PFSK-1 (cell line): ENCODE data around the gene FARS2.
A peak's percentile ranks its signal among the peaks of the same experiment; 100 is the strongest.

Experiments
- FOXP2 ChIP-seq: optimal IDR thresholded peaks from 2 replicates; pipeline ENCODE3; 2011; ENCODE audit warnings: borderline replicate concordance, control low read depth, inconsistent platforms; ENCODE audit not compliant: insufficient read depth; ENCODE audit errors: extremely low read length, extremely low read depth
- POLR2AphosphoS5 ChIP-seq: IDR thresholded peaks from 2 replicates; pipeline ENCODE4 v1.6.1; 2012; ENCODE audit warnings: low read depth, mild to moderate bottlenecking, control low read depth, low read length, moderate library complexity
- SIN3A ChIP-seq: IDR thresholded peaks from 2 replicates; pipeline ENCODE4 v1.6.1; 2012; ENCODE audit warnings: mild to moderate bottlenecking, low read length, moderate library complexity, borderline replicate concordance; ENCODE audit not compliant: insufficient read depth
- TAF1 ChIP-seq: IDR thresholded peaks from 2 replicates; pipeline ENCODE4 v1.6.1; 2012; ENCODE audit warnings: low read length, control low read depth, borderline replicate concordance; ENCODE audit not compliant: insufficient read depth
- TF ChIP-seq, protein P1 (sequence below), 2 experiments: IDR thresholded peaks; 2 replicates each; pipeline versions ENCODE4 v1.6.1 to v1.8.0; 2011 to 2012; ENCODE audit warnings: low read depth in 2 of 2, low read length in 2 of 2, control low read depth in 1 of 2, inconsistent platforms in 1 of 2, mild to moderate bottlenecking in 1 of 2, moderate library complexity in 1 of 2; ENCODE audit not compliant: insufficient read depth in 1 of 2

FARS2 gene

DNA sequence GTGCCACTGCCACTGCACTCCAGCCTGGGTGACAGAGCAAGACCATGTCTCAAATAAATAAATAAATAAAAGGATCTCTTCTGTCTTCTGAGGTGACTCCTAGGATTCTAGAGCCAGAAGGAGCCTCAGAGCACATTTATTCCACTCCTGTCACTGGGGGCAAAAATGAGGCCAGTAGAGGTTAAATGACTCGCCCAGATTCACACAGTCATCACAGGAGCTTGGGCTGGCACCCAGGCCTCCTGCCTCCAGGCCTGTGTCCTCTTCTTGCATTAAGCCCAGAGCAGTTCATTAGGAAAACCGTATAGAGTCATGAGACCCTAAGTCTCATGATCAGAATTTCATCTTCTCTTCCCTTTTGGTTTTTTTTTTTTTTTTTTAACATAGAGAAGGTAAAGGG is 502.1 kb downstream of the FARS2 start:
- no peak for TF ChIP-seq POLR2AphosphoS5
- no peak for TF ChIP-seq FOXP2
- no peak for TF ChIP-seq TAF1
- no peak for TF ChIP-seq SIN3A
- TF ChIP-seq, protein P1, sequence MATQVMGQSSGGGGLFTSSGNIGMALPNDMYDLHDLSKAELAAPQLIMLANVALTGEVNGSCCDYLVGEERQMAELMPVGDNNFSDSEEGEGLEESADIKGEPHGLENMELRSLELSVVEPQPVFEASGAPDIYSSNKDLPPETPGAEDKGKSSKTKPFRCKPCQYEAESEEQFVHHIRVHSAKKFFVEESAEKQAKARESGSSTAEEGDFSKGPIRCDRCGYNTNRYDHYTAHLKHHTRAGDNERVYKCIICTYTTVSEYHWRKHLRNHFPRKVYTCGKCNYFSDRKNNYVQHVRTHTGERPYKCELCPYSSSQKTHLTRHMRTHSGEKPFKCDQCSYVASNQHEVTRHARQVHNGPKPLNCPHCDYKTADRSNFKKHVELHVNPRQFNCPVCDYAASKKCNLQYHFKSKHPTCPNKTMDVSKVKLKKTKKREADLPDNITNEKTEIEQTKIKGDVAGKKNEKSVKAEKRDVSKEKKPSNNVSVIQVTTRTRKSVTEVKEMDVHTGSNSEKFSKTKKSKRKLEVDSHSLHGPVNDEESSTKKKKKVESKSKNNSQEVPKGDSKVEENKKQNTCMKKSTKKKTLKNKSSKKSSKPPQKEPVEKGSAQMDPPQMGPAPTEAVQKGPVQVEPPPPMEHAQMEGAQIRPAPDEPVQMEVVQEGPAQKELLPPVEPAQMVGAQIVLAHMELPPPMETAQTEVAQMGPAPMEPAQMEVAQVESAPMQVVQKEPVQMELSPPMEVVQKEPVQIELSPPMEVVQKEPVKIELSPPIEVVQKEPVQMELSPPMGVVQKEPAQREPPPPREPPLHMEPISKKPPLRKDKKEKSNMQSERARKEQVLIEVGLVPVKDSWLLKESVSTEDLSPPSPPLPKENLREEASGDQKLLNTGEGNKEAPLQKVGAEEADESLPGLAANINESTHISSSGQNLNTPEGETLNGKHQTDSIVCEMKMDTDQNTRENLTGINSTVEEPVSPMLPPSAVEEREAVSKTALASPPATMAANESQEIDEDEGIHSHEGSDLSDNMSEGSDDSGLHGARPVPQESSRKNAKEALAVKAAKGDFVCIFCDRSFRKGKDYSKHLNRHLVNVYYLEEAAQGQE (IDR thresholded peaks at IDR 0.05; ENCODE audit: insufficient read depth in 1 of 2, low read depth in 2 of 2, low read length in 2 of 2): no peak

DNA sequence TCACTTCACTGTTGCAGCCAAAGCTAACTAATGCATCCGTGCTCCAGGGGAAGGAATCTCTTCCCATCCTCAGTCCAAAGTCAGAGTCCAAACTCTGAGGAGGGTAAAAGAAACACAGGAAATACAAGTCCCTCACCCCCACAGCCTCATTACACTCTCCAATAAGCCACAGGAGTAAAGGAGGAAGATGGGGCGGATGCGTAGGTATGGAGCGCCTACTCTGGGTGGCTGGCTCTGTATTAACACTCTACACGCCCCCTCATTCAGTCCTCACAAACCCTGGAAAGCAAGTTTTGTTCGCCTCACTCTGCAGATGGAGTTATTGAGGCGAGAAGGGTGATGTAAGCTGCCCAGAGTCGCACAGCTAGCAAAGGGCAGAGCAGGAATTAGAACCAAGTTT is 502.6 kb downstream of the FARS2 start:
- no peak for TF ChIP-seq POLR2AphosphoS5
- no peak for TF ChIP-seq FOXP2
- TF ChIP-seq TAF1: no peak
- TF ChIP-seq, protein P1 (IDR thresholded peaks at IDR 0.05; ENCODE audit: insufficient read depth in 1 of 2, low read depth in 2 of 2, low read length in 2 of 2): peak in 1 of 2 experiments; percentile 52; a peak in 2 of 4 replicates
- TF ChIP-seq SIN3A: 0 out of 2 replicates have a peak, but pooled peaks have one; percentile 47

DNA sequence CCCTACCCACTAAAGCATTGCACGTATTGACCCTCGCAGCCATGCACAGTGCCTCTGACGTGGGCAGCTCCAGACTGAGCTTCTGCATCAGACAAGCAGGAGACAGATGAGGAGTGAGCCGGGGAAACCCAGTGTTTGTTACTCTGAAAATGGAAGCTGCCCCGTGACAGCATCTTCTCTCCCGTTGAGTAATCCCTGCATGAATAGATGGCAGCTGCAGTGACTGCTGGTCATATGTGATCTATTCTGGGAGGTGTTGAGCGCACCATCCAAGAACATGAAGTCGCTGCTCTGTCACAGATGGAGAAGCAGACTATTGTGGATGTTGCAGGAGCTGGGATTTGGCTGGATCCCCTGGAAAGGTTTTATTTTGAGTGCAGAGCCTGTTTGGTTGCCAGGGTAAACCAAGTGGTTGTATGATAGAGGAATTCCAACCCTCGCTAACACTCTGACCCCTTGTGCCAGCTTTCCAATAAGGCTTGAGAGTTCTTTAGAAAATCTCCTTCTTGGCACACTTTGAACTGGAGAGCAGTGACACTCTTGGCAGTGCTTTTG is 503.2 kb downstream of the FARS2 start:
- TF ChIP-seq POLR2AphosphoS5: no peak
- no peak for TF ChIP-seq SIN3A
- TF ChIP-seq, protein P1 (IDR thresholded peaks at IDR 0.05; ENCODE audit: insufficient read depth in 1 of 2, low read depth in 2 of 2, low read length in 2 of 2): no peak
- TF ChIP-seq TAF1: no peak
- TF ChIP-seq FOXP2: no peak

DNA sequence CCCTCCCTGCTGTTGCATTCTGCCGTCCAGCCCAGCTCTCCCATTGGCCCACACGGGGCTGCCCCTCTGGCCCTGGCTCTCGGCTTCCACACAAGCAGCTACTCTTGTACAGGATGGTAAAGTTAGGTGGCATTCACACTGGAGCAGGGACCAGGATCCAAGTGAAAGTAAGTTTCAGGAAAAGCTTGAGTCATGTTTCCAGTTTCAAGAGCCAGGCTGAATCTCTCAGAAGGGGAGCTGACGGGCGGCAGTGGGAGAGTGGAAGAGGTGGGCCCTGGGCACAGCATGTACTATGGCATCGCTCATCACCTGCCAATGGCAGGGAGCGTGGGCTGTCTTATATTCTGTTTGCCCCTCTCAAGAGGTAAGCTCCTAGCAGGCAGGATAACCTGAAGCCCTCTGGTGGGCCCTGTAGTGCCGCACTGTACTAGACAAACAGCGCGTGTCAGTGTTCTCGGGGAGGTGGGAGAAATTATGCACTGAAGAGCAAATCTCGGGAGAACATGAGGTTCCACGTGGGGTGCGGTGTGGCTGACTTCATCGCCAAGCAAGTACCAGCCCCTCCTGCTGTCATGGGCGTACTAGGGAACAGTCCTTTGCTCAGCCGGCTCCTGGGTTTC is 503.9 kb downstream of the FARS2 start:
- TF ChIP-seq SIN3A: no peak
- TF ChIP-seq TAF1: no peak
- no peak for TF ChIP-seq FOXP2
- TF ChIP-seq POLR2AphosphoS5: no peak
- TF ChIP-seq, protein P1 (IDR thresholded peaks at IDR 0.05; ENCODE audit: insufficient read depth in 1 of 2, low read depth in 2 of 2, low read length in 2 of 2): no peak

DNA sequence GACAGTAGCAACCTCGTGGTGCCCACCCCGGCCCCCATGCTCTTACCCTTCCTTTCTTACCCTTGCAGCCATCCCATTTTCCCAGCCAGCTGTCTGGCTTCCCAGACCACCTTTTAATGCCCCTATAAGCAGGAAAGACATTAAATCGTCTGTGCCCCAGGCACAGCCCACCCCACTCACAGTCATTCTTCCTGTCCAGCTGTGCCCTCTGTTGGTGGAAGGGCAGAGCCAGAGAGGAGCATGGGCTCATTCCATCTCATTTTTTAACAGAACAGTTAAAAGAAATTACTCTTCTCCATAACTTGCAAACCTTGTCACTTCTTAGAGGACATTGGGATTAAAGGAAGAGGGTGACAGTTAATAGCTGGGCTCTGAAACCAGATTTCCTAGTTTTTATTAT is 504.9 kb downstream of the FARS2 start:
- TF ChIP-seq POLR2AphosphoS5: no peak
- TF ChIP-seq, protein P1 (IDR thresholded peaks at IDR 0.05; ENCODE audit: insufficient read depth in 1 of 2, low read depth in 2 of 2, low read length in 2 of 2): no peak
- TF ChIP-seq SIN3A: no peak
- TF ChIP-seq TAF1: no peak
- no peak for TF ChIP-seq FOXP2
